ENCODE results near the gene ETS1. TPM values are rescaled to one million over a fixed set of nuclear protein-coding genes. Genes with fewer than 3 reads are reported as not detected.

ETS1 gene
- total RNA-seq, 4 donors from 2014 or later: 39.5 to 74.4 (median 59.7) TPM

DNA sequence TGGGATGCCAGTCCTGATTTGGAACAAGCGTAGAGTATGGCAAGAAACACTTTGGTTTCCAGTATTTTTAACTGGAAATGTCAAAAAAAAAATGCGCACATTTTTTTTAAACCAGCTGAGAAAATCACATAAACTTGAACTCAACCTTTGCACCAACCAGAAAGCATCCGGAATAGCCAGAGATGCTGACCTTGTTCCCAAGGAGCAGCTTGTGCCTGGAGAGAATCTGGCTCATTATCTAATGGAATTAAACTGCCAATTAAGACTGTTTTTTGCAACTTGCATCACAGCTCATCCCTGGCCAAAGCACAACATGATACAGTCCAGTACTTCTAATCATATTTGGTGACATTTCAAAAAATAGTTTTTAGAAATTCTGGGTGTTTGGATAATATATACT lies 8.4 kb upstream of the ETS1 start:
- Histone ChIP-seq H3K36me3 (no peaks in the 10 kb centered on the region), H3K9me3 (no peaks in the 10 kb centered on the region), H3K4me3 (no peak overlapping the region), H3K27me3 (no peaks in the 10 kb centered on the region), H3K27ac (replicated peaks in 1 of 4) (no peak overlapping the region), H3K4me1 (no peaks in the 10 kb centered on the region)
- TF ChIP-seq POLR2A (IDR thresholded peaks at IDR 0.05; ENCODE audit: low read depth) (no peak), EP300 (IDR thresholded peaks at IDR 0.05) (no peak), POLR2AphosphoS5 (IDR thresholded peaks at IDR 0.05) (no peak)
- TF ChIP-seq, protein P1, sequence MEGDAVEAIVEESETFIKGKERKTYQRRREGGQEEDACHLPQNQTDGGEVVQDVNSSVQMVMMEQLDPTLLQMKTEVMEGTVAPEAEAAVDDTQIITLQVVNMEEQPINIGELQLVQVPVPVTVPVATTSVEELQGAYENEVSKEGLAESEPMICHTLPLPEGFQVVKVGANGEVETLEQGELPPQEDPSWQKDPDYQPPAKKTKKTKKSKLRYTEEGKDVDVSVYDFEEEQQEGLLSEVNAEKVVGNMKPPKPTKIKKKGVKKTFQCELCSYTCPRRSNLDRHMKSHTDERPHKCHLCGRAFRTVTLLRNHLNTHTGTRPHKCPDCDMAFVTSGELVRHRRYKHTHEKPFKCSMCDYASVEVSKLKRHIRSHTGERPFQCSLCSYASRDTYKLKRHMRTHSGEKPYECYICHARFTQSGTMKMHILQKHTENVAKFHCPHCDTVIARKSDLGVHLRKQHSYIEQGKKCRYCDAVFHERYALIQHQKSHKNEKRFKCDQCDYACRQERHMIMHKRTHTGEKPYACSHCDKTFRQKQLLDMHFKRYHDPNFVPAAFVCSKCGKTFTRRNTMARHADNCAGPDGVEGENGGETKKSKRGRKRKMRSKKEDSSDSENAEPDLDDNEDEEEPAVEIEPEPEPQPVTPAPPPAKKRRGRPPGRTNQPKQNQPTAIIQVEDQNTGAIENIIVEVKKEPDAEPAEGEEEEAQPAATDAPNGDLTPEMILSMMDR (IDR thresholded peaks at IDR 0.05): no peak
- intact Hi-C loops (cut with DNase I): no loop called here
- DNase-seq (ENCODE audit: extremely low spot score): no peak
- 84% methylated on average over 3 of the region's 3 CpGs for WGBS

DNA sequence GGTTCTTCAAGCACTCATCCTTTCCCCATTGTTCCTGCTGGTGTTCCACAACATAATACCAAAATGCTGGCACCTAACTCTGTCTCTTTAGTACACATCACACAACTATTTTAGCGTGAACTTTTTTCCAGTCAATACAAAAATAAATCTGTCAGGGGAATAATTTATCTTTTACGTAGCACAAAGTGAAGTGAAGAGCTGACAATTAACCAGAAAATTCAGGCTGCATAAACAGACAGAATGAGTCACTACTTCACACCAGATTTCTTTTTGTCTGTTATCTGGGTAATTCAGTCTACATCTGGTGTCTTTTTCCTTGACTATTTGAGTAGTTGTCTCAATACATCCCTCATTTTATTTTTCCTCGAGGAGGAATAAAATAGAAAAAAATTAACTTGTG lies 7.9 kb upstream of the ETS1 start:
- WGBS: 28% methylated on average over 3 of the region's 3 CpGs
- TF ChIP-seq EP300 (IDR thresholded peaks at IDR 0.05): no peak
- TF ChIP-seq, protein P1 (IDR thresholded peaks at IDR 0.05): no peak
- no peak for TF ChIP-seq POLR2A (IDR thresholded peaks at IDR 0.05; ENCODE audit: low read depth)
- TF ChIP-seq POLR2AphosphoS5 (IDR thresholded peaks at IDR 0.05): no peak
- Histone ChIP-seq H3K4me1 (no peaks in the 10 kb centered on the region), H3K27ac (replicated peaks in 1 of 4) (no peak overlapping the region), H3K36me3 (no peaks in the 10 kb centered on the region), H3K9me3 (no peaks in the 10 kb centered on the region), H3K27me3 (no peaks in the 10 kb centered on the region), H3K4me3 (no peak overlapping the region)
- intact Hi-C loops (cut with DNase I): no loop called here
- DNase-seq (ENCODE audit: extremely low spot score): no peak

DNA sequence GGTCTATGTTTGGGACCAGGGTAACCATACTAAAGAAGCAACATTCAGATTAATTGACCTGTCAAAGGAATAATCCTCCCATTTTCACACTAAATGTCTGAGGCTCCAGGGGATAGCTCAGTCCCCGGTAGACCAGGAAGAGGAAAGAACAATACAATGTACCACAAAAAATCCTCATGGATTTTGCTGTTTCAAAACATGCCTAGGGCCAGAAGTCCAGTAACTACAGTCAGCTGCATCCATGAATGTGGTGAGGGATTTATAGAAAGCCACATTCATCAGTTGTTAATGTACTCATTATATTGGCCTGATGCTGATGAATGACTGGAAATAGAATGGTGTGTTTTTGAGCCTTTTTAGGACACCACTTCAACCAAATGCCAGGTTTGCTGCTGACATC lies 6.9 kb upstream of the ETS1 start:
- Histone ChIP-seq H3K27ac (replicated peaks in 1 of 4) (no peak overlapping the region), H3K27me3 (no peaks in the 10 kb centered on the region), H3K4me1 (no peaks in the 10 kb centered on the region), H3K4me3 (no peak overlapping the region), H3K9me3 (no peaks in the 10 kb centered on the region), H3K36me3 (no peaks in the 10 kb centered on the region)
- TF ChIP-seq EP300 (IDR thresholded peaks at IDR 0.05): no peak
- no peak for TF ChIP-seq POLR2AphosphoS5 (IDR thresholded peaks at IDR 0.05)
- TF ChIP-seq, protein P1 (IDR thresholded peaks at IDR 0.05): no peak
- no peak for TF ChIP-seq POLR2A (IDR thresholded peaks at IDR 0.05; ENCODE audit: low read depth)
- no peak for DNase-seq (ENCODE audit: extremely low spot score)
- WGBS: 70% methylated on average over 1 of the region's 1 CpG
- intact Hi-C loops (cut with DNase I): no loop called here

DNA sequence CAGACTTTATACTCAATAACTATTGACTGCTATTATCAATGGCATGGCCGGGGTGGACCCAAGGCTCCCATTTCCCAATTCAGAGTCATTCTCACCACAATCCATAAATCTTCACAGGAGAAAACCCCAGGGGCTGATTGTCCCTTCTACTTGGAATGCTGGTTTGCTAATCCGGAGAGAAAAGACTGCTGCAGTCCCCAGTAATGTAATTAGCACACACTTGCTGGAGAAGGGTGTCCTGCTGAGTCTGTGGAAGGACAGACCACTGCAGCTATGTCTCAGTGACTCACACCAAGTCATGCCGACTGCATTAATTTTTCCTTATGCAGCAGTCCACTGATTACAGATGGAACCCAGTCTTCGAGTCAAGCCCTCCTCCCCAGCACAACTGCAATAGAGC lies 5.9 kb upstream of the ETS1 start:
- no peak for TF ChIP-seq EP300 (IDR thresholded peaks at IDR 0.05)
- TF ChIP-seq POLR2AphosphoS5 (IDR thresholded peaks at IDR 0.05): no peak
- TF ChIP-seq POLR2A (IDR thresholded peaks at IDR 0.05; ENCODE audit: low read depth): no peak
- TF ChIP-seq, protein P1 (IDR thresholded peaks at IDR 0.05): no peak
- no peaks in the 10 kb centered on the region for H3K9me3 ChIP-seq
- no peak overlapping the region for H3K4me3 ChIP-seq
- 74% methylated on average over 4 of the region's 4 CpGs for WGBS
- DNase-seq (ENCODE audit: extremely low spot score): no peak
- H3K27me3 ChIP-seq: no peaks in the 10 kb centered on the region
- intact Hi-C loops (cut with DNase I): no loop called here
- no peaks in the 10 kb centered on the region for H3K4me1 ChIP-seq
- H3K27ac ChIP-seq (replicated peaks in 1 of 4): no peak overlapping the region
- H3K36me3 ChIP-seq: no peaks in the 10 kb centered on the region

DNA sequence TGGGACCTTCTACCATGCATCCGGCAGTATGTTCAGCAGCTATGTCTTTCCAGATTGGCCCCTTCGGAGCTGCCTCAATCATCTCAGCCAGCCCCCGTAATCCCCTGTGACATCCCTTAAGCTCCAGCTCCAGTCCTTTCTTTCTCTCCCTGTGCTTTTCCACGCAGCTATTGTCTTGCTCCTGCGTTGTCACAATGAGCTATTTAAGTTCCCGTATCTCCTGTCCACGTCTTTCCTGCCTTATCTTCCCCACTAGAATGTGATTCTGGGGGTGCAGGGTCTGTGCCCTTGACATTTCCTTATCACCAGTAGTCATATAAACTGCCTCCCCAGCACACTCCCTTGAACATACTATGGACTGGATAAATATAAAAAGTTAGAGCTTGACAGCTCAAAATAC lies 5.1 kb upstream of the ETS1 start:
- Histone ChIP-seq H3K4me1 (no peaks in the 10 kb centered on the region), H3K27me3 (peaks cover 0 to 6% (median 0%) of the 10 kb centered on the region in 4 donors), H3K36me3 (no peaks in the 10 kb centered on the region), H3K27ac (replicated peaks in 1 of 4) (no peak overlapping the region), H3K9me3 (no peaks in the 10 kb centered on the region), H3K4me3 (no peak overlapping the region)
- DNase-seq (ENCODE audit: extremely low spot score): no peak
- intact Hi-C loops (cut with DNase I): no loop called here
- WGBS: 85% methylated on average over 7 of the region's 7 CpGs
- TF ChIP-seq EP300 (IDR thresholded peaks at IDR 0.05) (no peak), POLR2A (IDR thresholded peaks at IDR 0.05; ENCODE audit: low read depth) (no peak), POLR2AphosphoS5 (IDR thresholded peaks at IDR 0.05) (no peak)
- TF ChIP-seq, protein P1 (IDR thresholded peaks at IDR 0.05): no peak
